Endothelial cell of hepatic sinusoid (primary cell): ENCODE data around the gene FHL2.

Experiments
- in situ Hi-C: cut with HindIII; loops from 2 replicates; pipeline ENCODE4 v1.10.0; 2017; ENCODE audit warnings: low sequenced_read_pairs

Gene FHL2

DNA sequence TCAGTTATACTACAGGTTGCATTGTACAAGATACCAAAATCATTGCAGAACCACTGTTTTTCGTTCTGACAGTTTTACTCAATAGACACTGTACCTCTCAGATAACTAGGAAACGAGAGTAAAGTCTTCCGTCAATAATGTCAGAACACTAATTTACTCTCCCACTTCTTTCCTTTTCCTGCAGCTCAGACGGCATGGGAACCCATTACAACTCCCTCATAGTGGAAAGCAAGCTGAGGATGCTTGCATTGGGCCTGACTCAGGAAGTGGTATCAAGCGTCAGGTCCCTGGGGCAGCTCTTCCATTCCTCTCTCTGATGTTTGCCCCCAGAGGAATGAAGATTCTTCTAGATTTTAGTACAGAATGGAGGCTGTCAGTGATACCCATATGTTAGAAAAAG, 23.9 kb upstream of the FHL2 start:
- in situ Hi-C loops: no loop called here

DNA sequence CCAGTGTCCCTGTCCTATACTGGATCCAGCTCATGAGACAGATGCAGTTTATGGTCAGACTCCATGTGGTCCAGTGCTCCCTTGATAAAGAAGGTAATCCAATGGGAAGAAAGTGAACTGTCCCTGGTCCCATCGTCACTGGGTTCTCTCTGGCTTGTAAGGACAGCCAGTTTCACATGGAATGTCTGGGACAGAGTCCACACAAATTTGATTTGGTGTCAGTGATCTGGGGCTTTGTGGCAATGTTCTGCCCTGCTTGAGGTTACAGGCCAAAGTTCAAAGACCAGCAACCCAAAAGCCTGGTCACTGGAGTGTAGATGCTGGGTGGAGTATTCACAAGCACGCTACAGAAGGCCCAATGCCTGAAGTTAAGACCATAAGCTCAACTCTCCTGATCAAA, 22.2 kb upstream of the FHL2 start:
- in situ Hi-C loops: no loop called here

DNA sequence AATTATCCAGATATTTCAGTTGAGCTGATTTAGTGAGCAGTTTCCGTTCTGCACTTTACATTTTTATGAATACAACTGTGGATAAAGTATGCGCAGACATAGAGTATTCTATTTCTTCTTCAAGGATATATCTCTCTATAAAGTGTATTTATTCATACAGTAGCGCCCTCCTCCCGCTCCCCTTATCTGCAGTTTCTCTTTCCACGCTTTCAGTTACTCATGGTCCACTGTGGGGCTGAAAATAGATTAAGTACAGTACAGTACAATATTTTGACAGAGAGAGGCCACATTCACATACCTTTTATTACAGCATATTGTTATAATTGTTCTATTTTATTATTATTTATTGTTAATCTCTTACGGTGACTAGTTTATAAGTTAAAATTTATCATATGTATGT, 19.7 kb upstream of the FHL2 start:
- in situ Hi-C loops: no loop called here

DNA sequence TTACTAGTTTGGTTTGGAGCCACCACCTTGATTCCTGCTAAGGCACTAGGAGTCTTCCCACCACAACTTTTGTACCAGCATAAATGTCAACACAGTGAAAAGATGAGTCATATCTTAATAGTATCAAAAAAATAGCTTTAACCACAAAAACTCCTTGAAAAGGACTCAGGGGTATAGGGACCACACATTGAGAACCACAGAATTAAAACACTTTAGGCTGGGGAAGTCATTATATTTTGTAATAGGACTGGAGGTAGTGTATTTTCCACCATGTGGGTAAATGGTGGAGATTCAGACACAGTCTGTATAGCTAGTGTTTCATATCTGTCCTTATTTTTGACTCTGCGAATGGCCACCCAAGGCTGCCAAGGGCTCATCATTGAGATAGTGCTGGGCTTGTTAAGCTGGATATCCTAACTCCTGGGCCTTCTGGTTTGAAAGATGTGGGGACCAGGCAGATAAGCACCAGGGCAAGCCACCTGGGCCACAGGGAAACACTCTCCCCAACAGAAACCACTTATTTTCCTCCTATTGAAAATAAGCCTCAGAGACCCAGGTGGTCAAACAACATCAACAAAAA, 19.1 kb upstream of the FHL2 start:
- in situ Hi-C loops: no loop called here

DNA sequence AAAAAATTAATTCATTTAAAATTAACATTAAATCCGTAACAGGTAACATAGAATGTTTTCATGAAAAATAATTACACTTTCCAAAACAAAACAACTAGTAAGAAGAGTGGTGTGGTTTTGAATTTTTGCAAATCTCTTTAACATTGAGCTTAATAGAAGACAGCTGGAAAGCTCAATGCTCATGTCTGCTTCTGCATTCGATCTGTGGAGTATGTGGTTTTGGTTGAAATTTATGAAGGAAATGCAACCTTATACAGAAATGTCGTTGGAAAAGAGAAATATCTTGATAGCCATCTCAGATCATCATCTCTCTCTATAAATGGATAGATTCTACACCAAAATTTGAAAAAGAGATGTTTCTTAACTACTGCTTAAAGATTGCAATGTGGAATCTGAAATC, 17.3 kb upstream of the FHL2 start:
- in situ Hi-C loops: no loop called here

DNA sequence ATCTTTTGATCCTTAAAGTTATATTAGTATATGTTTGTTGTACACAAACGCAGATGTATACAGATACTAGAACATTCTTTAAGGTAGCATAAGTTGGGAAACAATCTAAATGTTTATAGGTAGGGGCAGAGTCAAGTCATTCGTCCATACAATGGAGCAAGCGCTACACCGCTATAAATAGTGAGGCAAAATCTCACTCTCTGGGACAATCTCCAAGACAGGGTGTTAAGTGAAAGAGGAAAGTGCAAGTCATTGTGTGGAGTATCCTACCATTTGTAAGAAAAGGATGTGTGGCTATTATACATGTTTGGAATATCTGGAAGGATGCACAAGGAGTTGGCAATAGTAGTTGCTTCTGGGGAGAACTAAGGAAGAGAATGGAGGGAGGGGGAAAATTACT, 16.2 kb upstream of the FHL2 start:
- in situ Hi-C loops: no loop called here

DNA sequence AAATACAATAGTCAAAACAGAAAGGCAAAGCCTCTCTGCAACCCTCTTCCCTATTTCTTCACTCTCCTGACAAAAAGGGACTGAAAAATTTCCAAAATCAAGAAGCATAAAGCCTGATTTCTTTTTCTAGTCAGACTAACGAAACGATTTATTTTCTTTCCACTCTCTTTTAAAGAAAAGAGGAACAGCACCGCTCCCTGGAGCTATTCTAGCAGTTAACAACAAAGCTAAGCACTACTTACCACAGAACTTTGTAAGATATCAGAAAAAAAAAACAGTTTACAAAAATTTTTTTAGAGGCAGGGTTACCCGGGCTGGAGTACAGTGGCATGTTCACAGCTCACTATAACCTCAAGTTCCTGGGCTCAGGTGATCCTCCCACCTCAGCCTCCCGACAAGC, 14.4 kb upstream of the FHL2 start:
- in situ Hi-C loops: no loop called here

DNA sequence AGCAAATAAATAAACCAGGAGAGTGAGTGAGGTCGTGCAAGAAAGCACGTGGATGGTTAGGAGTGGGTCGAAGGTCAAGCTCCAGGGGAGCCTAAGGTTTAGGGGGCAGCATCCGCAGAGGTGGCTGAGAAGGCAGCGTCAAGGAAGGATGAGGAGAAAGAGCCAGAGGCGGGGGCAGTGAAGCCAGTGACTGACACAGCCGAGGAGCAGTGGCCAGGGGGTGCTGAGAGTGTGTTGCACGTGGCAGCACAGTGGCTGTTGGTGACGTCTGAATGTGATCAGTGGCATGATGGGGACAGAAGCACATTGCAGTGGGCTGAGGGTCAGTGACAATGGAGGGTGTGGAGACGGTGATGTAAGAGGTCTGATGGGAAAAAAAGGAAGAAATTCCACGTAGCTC, 13.7 kb upstream of the FHL2 start:
- in situ Hi-C loops: no loop called here

DNA sequence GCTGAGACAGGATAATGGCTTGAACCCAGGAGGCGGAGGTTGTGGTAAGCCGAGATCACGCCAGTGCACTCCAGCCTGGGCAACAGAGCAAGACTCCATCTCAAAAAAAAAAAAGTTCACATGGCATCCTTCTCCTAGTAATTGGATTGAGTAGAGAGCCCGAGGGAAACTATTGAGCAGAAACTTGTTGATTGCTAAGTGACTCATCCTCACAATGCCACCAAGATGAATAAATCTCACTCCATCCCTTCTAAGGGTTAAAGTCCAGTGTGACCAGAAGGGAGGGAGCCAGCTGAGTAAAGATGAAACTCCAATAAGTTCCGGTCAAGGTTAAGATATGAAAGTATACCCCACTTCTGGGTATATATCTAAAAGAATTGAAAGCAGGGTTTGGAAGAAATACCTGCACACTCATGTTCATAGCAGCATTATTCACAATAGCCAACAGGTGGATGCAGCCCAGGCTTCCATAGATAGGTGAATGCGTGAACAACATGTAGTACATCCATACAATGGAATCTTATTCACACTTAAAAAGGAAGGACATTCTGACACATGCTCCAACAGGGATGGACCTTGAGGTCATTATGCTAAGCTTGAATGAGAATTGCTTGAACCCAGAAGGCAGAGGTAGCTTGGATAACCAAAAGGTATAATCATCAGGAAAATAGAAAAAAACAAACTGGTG, 13.0 kb upstream of the FHL2 start:
- in situ Hi-C loops: no loop called here

DNA sequence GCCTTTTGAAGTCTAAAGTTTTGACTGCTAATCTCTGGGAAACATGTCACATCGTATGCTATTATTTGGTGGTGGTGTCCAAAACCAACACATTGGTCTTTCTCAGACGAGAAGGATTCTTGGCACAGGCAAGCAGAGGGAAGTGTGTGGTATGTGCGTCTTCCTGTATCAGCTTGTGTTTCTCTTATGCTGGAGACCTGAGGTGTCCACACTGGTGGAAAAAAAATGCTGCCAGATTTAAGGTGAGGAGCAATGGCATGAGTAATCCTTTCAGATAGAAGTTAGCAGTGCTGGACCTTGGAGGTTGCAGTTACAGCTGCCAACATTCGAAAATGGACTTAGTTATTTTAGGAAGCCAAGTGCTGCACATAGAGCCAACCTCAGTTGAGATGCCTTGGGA, 11.7 kb upstream of the FHL2 start:
- in situ Hi-C loops: no loop called here

DNA sequence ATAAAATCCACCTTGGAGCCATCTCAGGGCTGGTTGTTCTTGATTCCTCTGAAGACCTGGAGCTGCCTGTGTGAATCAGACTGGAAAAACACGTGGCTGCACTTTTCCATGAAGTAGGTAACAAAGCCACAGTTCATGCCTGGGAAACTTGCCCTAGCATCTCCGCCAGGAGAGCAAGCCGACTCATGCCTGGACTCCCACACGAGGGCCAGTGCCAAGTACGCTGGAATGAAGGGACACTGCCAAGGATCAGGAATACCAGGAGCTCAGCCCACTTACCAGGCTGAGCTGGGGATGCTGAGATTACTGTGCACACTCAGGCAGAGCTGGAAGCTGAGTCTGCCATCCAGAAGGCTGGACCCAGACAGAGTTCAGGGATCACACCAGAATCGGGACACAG, 10.9 kb upstream of the FHL2 start:
- in situ Hi-C loops: no loop called here

DNA sequence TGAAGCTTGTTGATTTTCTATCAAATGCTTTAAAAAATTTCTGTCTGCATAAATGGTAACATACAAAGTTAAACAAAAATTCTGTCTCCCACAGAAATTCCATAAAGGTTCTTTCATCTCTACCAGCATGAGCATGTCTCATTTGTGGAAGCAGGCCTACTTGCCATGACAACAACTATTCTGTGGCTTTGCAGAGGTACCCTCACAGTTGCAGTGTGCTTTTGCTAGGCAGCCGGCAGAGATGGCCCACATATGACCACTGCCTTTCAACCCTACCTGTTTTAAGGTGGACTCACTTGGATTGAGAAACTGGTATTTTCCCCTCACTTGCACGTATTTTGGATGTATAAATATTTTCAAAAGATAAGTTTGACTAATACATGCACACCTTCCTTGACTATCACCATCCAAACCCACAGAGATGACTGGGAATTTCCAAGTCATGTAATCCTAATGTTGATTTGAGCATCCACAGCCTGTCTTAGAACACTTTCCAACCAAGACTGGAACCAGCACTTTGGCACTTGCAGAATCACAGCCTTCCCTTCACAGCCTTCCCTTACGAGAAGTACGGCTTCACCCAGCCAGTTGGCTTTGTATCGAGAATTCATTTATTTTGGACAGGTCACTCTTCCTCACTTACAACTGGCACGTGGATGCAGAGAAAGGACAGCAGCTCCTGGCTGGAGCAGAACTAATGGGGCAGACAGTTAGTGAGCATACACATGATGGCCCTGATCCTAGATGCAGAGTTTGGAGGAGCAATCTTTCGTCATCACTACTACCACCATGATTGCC, 9.3 kb upstream of the FHL2 start:
- in situ Hi-C loops: no loop called here

DNA sequence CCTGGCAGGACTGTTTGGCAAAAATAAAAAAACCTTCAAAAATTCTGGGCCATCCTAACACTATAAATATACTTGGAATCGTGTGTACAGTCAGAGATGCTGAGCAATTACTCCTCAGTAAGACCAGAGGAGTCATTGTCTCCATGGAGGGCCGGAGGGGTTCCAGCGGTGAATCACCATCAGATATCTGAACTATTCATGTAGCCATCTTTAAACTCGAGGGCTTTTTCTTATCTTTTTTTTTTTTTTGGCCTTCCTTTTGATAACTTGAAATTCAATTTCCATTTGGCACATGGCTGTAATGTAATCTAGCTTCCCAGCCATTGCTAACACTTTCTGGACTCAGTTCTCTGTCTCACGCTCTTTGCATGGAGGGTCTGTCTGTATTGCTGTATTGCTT, 7.4 kb upstream of the FHL2 start:
- in situ Hi-C loops: no loop called here

DNA sequence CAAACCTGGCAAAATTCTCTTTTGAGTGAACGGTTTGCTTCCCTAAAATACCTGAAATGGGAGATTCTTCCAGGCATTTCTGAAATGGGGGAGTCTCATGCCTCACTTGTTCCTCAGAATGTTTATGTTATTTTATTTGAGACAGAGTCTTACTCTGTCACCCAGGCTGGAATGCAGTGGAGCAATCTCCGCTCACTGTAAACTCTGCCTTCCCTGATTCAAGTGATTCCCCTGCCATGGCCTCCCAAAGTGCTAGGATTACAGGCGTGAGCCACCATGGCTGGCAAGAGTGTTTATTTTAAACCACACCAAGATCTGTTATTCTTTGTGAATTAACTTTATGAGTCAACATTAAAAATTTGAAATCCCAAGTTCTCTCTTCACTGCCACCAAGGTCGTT, 6.4 kb upstream of the FHL2 start:
- in situ Hi-C loops: no loop called here

DNA sequence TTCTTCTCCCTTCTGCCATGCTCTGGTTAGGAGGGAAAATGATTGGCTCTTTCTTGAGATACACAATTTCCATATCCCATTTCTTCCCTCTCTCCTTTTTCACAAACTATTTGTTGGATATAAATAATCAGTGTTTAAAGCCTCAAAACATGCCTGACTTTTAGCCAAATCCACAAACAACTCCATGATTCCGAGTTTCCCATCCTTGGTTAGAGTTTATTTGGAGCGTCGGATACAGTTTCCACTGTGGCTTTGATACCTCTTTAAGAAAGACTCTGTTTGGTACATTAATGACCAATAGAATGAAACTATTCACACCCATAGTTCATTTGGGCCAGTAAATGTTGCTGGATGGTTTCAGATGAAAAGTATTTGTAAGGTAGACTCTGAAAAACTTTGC, 5.9 kb upstream of the FHL2 start:
- in situ Hi-C loops: no loop called here

DNA sequence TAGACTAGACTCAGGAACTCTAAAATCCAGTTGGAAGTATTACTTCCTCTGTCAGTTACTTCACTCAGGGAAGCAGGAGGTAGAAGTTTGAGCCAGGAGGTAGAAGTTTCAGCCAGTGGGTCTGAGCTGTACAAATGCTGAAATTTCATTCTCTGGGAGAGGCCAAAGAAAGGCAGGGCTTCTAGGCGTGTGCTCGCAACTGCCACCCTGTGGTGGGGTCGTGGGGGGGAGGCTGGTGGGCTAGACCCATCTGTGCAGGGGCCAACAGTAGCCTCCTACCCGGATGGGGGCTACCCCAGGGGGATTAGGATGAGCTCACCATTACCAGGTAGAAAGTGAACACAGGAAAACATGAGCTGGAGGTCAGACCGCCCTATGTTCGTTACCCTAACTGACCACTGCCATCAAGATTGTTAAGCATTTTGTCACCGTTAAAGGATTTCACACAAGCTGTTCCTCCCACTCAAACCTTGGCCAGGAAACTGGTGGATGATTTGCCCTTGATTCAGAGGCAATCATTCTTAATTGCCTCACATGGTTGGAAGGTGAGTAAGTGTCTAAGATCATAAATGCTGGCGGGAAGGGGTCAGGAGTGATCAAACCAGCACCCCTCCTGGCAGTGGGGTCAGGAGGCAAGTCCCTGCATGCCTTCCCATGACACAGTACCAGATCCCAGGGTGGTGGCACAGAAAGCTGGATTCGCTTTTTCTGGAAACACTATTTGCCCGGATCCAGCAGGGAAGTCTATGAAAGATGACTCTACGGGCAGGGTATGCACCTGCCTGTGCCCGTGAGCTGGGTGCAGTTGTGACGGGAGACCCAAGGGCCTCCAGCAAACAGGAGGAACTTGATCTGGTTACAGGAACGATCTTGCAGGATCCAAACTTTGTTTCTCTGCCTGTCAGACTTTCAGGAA, 5.2 kb upstream of the FHL2 start:
- in situ Hi-C loops: no loop called here

DNA sequence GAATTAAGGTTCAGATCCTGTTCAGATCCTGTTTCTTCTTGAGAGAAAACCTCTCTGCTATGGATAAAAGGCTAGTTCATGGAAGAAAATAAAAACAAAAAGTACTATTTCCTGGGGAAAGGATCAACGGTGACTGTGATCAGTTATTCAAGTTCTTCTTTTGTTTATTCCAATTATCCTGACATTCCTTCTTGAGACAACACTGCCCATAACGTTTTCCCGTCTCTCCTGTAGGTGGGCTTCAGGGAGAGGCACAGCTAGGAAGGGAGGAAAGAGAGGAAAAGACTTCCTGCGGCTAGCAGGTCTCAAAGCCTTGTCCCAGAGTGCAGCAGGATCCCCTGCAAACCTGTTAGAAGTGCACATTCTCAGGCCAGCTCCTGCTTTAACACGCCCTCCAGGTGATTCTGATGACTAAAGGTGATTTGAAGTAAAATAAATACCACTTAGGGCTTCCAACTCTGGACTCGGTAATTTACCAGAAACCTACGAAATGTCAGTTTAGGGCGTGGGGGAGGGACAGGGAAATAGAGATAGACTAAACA, 4.5 kb upstream of the FHL2 start:
- in situ Hi-C loops: no loop called here

DNA sequence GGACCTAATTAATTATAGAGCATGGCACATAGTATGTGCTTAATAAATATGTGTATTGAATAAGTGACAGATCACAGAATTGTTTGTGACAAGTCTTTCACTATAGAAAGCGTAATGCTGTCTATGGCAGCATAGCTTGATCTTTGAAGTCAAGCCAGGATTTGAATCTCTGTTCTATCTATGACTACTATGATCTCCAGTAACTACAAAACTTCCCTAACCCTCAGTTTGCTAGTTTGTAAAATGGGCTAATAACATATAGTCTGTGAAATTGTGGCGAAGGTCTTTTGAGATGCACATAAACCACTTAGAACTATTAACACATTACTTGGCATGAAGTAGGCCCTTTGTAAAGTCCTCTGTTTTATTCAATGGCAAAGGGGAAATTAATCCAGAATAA, 4.0 kb upstream of the FHL2 start:
- in situ Hi-C loops: no loop called here

DNA sequence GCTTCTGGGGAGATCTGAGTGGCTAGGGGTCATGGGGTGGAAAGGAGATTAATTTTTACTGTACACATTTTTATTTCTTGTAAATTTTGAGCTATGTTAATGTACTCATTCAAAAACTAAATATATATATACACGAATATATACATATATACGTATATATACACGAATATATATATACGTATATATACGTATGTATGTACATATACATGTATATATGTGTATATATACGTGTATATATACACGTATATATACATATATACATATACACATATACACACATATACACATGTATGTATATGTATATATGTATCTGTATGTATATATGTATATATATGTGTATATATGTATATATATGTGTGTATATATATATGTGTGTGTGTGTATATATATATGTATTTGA, 3.0 kb upstream of the FHL2 start:
- in situ Hi-C loops: no loop called here

DNA sequence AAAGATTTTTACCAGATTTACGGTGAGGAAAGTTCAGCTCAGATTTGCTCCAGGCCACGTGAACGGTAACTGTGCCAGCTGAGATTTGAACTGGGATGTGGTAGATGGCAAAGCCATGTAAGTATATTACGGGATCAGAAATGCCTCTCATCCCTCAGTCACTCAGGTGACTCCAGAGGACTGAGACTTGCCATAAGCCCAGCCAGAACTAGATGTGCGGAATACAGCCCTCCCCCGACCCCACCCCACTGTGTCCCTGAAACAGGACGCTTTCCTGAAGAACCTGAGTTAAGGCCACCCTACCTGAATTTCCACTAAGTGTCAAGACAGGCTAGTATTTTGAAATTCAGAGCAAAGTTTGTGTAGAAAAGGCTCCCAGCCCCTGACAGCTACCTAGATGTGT, 1.3 kb upstream of the FHL2 start:
- in situ Hi-C loops: no loop called here

DNA sequence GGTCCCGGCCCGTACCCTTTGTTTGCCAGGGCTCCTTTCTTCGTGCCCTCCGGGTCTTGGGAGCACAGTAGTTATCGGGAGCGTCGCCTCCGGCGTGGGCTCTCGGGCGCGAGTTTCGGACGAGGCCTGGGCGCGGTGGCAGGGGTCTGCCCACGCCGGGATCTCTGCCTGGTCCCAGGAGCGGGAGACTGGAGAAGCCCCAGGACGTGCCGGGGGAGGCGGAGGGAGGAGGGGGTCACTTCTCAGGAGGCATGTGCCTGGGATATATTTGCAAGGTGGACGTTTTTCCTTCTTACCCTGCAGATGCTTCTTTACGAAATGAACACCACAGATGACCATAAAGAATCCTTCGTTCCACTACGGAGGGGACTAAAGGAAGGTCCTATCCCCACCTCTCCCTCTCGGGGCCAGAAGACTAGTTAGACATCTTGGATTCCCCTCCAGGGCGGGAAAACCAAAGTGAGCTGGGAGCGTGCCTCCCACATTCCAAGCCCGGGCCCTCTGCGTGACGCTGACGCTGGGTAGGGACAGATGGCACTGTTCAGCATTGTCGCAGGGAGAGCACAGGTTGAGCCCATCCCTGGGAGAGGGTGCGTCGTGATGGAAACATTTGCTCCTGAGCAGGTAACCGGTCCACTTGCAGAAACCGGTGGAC, 483 bp upstream of the FHL2 start:
- in situ Hi-C loops: no loop called here
